ENCODE data around the gene HCRT. TPM values are rescaled to one million over a fixed set of nuclear protein-coding genes. Genes with fewer than 3 reads are reported as not detected.
"Not testable (repeated sequence)": the region's sequence is repeated elsewhere in the genome, so short reads cannot be mapped to it uniquely, and the experiment has no call there.

HCRT gene
- total RNA-seq, 4 donors from 2014 or later: 1.0 TPM; not detected in 3

GRCh38 chr17:42188749-42189650, 3.7 kb upstream of the HCRT start:
- no peaks in the 10 kb centered on the region for H3K36me3 ChIP-seq
- no peak overlapping the region for H3K27ac ChIP-seq

DNA sequence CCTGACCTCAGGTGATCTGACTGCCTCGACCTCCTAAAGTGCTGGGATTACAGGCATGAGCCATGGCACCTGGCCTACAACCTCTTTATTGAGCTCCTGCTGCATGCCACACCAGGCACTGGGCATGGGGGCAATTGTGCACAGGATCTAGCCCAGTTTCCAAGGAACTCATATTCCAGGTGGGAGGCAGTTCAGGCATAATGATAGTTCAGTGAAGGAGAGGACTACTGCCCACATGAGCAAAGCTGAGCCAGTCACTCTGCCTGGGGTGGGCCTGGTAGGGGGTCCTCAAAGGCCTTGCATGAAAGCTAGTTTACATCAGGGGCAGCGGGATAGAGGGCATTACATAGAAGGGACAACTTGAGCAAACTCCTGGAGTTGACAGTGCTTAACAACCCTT, 2.6 kb upstream of the HCRT start:
- Histone ChIP-seq H3K27ac (no peak overlapping the region), H3K36me3 (no peaks in the 10 kb centered on the region), H3K4me1 (peaks cover 0 to 6% of the 10 kb centered on the region in 2 donors), H3K9me3 (no peaks in the 10 kb centered on the region), H3K27me3 (no peaks in the 10 kb centered on the region), H3K4me3 (no peak overlapping the region)
- intact Hi-C loops (cut with DNase I; ENCODE audit: low total_unique reads): no loop called here
- TF ChIP-seq POLR2A (IDR thresholded peaks at IDR 0.05): no peak
- TF ChIP-seq, protein P1, sequence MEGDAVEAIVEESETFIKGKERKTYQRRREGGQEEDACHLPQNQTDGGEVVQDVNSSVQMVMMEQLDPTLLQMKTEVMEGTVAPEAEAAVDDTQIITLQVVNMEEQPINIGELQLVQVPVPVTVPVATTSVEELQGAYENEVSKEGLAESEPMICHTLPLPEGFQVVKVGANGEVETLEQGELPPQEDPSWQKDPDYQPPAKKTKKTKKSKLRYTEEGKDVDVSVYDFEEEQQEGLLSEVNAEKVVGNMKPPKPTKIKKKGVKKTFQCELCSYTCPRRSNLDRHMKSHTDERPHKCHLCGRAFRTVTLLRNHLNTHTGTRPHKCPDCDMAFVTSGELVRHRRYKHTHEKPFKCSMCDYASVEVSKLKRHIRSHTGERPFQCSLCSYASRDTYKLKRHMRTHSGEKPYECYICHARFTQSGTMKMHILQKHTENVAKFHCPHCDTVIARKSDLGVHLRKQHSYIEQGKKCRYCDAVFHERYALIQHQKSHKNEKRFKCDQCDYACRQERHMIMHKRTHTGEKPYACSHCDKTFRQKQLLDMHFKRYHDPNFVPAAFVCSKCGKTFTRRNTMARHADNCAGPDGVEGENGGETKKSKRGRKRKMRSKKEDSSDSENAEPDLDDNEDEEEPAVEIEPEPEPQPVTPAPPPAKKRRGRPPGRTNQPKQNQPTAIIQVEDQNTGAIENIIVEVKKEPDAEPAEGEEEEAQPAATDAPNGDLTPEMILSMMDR (IDR thresholded peaks at IDR 0.05): no peak
- no peak for DNase-seq

More at GRCh38 chr17:42188749-42189650, 3.7 kb upstream of the HCRT start:
- H3K4me3 ChIP-seq: no peak overlapping the region
- peaks cover 0 to 7% of the 10 kb centered on the region in 2 donors for H3K4me1 ChIP-seq
- H3K27me3 ChIP-seq: no peaks in the 10 kb centered on the region
- DNase-seq: no peak
- TF ChIP-seq, protein P1 (IDR thresholded peaks at IDR 0.05): no peak
- no peak for TF ChIP-seq POLR2A (IDR thresholded peaks at IDR 0.05)
- intact Hi-C loops (cut with DNase I; ENCODE audit: low total_unique reads): no loop called here
- no peaks in the 10 kb centered on the region for H3K9me3 ChIP-seq

DNA sequence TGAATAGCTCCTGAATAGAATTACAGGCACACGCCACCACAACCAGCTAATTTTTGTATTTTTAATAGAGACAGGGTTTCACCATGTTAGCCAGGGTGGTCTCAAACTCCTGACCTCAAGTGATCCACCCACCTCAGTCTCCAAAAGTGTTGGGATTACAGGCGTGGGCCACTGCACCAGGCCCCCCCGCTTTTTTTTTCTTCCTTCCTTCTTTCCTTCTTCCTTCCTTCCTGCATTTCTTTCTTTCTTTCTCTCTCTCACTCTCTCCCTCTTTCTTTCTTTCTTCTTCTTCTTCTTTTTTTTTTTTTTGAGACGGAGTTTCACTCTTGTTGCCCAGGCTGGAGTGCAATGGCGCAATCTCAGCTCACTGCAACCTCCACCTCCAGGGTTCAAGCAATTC, 939 bp upstream of the HCRT start:
- H3K4me1 ChIP-seq; H3K27me3 ChIP-seq; H3K36me3 ChIP-seq; H3K9me3 ChIP-seq; H3K27ac ChIP-seq; DNase-seq; intact Hi-C loops (cut with DNase I; ENCODE audit: low total_unique reads); H3K4me3 ChIP-seq: not testable (repeated sequence)

DNA sequence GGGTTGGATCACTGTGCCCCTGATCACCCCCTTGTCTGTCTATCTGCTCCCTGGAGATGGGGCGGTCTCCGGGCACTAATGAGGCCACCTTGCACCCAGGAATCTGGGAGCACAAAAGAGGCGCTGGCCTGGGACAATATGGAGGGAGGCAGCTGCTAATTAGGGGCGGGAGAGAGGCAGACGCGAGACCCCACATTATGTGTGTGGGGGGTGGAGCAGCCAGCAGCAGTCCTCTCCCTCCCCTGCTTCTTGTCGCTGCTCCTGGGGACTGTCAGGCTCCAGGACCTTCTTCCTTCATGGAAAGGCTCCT, 324 bp upstream of the HCRT start:
- intact Hi-C loops (cut with DNase I; ENCODE audit: low total_unique reads): no loop called here
- Histone ChIP-seq H3K27ac (no peak overlapping the region), H3K27me3 (peaks cover 3 to 11% of the 10 kb centered on the region in 2 donors), H3K4me3 (no peak overlapping the region), H3K9me3 (no peaks in the 10 kb centered on the region), H3K4me1 (peaks cover 0 to 13% of the 10 kb centered on the region in 2 donors), H3K36me3 (no peaks in the 10 kb centered on the region)
- no peak for TF ChIP-seq POLR2A (IDR thresholded peaks at IDR 0.05)
- TF ChIP-seq, protein P1 (IDR thresholded peaks at IDR 0.05): no peak
- no peak for DNase-seq

GRCh38 chr17:42183741-42184711, 1.2 kb downstream of the HCRT start:
- peak; percentile 50 to 74 for DNase-seq
- Histone ChIP-seq H3K4me3 (peak overlapping the region; percentile 31 to 32), H3K27ac (peak overlapping the region; percentile 13 to 36), H3K36me3 (no peaks in the 10 kb centered on the region), H3K9me3 (no peaks in the 10 kb centered on the region), H3K27me3 (peaks cover 6 to 20% of the 10 kb centered on the region in 2 donors), H3K4me1 (peaks cover 0 to 16% of the 10 kb centered on the region in 2 donors)
- TF ChIP-seq, protein P1 (IDR thresholded peaks at IDR 0.05): peak; percentile 51 to 87 (median 82)
- TF ChIP-seq POLR2A (IDR thresholded peaks at IDR 0.05): peak in 1 of 2 donors; percentile 33
- intact Hi-C loops (cut with DNase I; ENCODE audit: low total_unique reads): no loop called here

All from uterus (tissue), 4 donors.